ENCODE data around the gene ACTMAP. TPM values are rescaled to one million over a fixed set of nuclear protein-coding genes. Genes with fewer than 3 reads are reported as not detected.
A peak's percentile ranks its signal among the peaks of the same experiment; 100 is the strongest.

The ACTMAP gene
- total RNA-seq, 2 donors from 2014 or later: 3.7 to 5.3 TPM

DNA sequence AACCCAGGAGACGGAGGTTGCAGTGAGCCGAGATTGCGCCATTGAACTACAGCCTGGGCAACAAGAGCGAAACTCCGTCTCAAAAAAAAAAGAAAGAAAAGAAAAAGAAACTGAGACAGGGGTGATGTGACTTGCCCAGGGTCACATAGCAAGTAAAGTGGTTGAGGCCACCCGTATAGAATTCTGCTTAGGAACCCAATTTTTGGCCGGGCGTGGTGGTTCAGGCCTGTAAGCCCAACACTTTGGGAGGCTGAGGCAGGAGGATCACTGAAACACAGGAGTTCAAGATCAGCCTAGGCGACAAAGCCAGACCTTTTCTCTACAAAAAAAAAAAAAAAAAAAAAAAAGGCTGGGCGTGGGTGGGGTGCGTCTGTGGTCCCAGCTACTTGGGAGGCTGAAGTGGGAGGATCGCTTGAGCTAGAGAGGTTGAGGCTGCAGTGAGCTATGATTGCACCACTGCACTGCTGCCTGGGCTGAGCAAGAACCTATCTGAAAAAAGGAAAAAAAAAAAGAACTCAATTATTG lies 2.0 kb upstream of the ACTMAP start:
- Histone ChIP-seq H3K27ac (no peak overlapping the region), H3K4me3 (peak overlapping the region; percentile 63 to 74), H3K27me3 (no peaks in the 10 kb centered on the region), H3K4me1 (peaks cover 0 to 49% of the 10 kb centered on the region in 2 donors), H3K36me3 (peaks cover 10% of the 10 kb centered on the region), H3K9me3 (no peaks in the 10 kb centered on the region)
- TF ChIP-seq, protein P1, sequence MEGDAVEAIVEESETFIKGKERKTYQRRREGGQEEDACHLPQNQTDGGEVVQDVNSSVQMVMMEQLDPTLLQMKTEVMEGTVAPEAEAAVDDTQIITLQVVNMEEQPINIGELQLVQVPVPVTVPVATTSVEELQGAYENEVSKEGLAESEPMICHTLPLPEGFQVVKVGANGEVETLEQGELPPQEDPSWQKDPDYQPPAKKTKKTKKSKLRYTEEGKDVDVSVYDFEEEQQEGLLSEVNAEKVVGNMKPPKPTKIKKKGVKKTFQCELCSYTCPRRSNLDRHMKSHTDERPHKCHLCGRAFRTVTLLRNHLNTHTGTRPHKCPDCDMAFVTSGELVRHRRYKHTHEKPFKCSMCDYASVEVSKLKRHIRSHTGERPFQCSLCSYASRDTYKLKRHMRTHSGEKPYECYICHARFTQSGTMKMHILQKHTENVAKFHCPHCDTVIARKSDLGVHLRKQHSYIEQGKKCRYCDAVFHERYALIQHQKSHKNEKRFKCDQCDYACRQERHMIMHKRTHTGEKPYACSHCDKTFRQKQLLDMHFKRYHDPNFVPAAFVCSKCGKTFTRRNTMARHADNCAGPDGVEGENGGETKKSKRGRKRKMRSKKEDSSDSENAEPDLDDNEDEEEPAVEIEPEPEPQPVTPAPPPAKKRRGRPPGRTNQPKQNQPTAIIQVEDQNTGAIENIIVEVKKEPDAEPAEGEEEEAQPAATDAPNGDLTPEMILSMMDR (IDR thresholded peaks at IDR 0.05): no peak
- no peak for DNase-seq (ENCODE audit: low spot score)

DNA sequence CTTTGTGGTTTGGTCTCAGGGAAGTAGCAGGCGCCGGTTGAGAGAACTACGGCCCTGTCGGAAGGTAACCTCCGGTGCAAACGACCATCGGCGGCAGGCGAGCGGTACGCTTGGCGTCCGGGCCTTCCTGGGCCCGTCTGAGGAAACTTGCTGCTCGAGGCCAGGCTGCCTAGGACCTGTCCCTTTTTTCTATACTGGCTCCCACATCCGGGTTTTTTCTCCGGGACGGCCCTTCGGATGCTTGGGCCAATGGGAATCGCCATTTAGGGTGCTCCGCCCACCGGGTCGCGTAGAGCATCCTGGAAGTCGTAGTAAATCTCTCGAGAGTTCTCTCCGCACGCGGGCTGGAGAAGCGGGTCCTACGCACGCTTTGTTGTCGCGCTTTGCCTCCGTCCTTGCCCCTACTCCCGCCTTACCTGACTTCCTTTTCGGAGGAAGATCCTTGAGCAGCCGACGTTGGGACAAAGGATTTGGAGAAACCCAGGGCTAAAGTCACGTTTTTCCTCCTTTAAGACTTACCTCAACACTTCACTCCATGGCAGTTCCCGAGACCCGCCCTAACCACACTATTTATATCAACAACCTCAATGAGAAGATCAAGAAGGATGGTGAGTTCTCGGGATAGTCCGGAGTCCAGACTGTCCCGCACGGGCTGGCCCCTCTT lies 729 bp upstream of the ACTMAP start, which contains the start of gene SNRPA:
Gene SNRPA (plus strand): TSS at position 330 of the 664 bp plus-strand sequence. CDS start 206 bp downstream, at position 536.
- no peaks in the 10 kb centered on the region for H3K27me3 ChIP-seq
- H3K27ac ChIP-seq: peak within 1 kb of the TSS; percentile 95 to 96
- TF ChIP-seq, protein P1 (IDR thresholded peaks at IDR 0.05): no peak
- H3K4me3 ChIP-seq: peak within 1 kb of the TSS; percentile 63 to 74
- H3K4me1 ChIP-seq: peaks cover 0 to 52% of the 10 kb centered on the region in 2 donors
- peaks cover 7% of the 10 kb centered on the region for H3K36me3 ChIP-seq
- DNase-seq (ENCODE audit: low spot score): peak; percentile 99
- no peaks in the 10 kb centered on the region for H3K9me3 ChIP-seq

DNA sequence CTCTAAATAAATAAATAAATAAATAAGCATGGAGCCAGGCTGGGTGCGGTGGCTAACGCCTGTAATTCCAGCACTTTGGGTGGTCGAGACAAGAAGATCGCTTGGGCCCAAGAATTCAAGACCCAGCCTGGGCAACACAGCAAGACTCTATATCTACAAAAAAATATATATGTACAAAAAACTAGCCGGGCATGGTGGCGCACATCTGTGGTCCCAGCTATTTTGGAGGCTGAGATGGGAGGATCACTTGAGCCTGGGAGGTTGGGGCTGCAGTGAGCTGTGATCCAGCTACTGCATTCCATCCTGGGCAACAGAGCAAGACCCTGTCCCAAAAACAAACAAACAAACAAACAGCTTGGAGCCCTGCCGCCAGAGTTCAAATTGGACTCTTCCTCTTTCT lies 2.7 kb downstream of the ACTMAP start:
- Histone ChIP-seq H3K27ac (no peak overlapping the region), H3K36me3 (no peaks in the 10 kb centered on the region), H3K27me3 (no peaks in the 10 kb centered on the region), H3K4me1 (peaks cover 0 to 31% of the 10 kb centered on the region in 2 donors), H3K9me3 (no peaks in the 10 kb centered on the region), H3K4me3 (no peak overlapping the region)
- DNase-seq (ENCODE audit: low spot score): no peak
- TF ChIP-seq, protein P1 (IDR thresholded peaks at IDR 0.05): no peak

DNA sequence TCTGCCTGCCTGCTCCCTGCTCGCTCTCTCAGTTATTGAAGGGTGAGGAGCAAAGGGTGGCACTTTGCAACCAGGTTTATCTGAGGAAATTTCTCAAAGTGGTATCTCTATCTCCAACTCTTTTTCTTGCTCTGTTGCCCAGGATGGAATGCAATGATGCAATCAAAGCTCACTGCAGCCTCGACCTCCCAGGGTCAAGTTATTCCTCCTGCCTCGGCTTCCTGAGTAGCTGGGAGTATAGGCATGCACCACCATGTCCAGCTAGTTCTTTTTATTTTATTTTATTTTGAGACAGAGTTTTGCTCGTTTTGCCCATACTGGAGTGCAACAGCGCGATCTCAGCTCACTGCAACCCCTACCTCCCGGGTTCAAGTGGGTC lies 4.9 kb downstream of the ACTMAP start:
- TF ChIP-seq, protein P1 (IDR thresholded peaks at IDR 0.05): no peak
- no peak overlapping the region for H3K4me3 ChIP-seq

DNA sequence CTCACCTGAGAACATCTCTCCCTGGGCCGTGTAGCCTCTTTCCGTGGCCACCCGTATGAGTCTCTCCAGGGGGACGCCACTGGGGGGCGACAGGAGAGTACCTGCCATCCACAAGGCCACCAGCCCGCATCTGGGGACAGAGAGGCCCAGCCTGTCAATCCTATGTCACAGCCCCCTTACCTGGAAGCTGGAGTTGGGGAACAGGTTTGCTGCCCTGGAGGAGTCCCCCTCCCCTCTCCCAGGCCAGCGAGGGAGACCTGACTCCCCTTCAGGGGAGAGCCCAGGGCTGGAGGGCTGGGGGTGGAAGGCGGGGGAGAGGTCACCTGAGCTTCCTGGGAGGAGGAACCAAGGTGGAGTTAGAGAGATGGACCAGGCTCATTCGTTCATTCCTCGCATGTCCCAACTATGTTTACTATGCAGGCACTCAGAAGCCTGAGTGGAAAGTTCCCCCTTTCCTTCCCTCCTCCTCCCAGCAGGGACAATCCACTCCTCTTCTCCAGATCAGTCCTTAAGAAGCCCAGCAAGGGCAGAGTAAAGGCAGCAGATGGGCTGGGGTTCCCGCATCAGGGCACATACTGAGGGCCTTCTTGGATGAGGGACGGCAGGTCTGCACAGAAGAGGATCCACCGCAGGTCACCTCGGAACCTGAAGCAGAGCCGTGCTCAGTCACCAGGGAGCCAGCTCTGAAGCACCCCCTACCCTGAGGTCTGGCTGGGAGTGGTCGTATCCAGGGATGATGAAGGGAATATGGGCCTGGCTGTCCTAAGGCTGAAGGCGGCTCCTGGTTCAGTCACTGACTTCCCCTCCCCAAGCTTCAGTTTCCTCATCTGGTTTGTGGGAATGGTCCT lies 5.5 kb downstream of the ACTMAP start:
- H3K27ac ChIP-seq: no peak overlapping the region
- H3K4me1 ChIP-seq: peaks cover 0 to 34% of the 10 kb centered on the region in 2 donors
- peaks cover 9% of the 10 kb centered on the region for H3K36me3 ChIP-seq
- DNase-seq (ENCODE audit: low spot score): no peak
- H3K9me3 ChIP-seq: no peaks in the 10 kb centered on the region
- no peak overlapping the region for H3K4me3 ChIP-seq
- TF ChIP-seq, protein P1 (IDR thresholded peaks at IDR 0.05): no peak
- H3K27me3 ChIP-seq: no peaks in the 10 kb centered on the region

More for the DNA sequence above, 4.9 kb downstream of the ACTMAP start:
- H3K4me1 ChIP-seq: peaks cover 0 to 31% of the 10 kb centered on the region in 2 donors
- DNase-seq (ENCODE audit: low spot score): no peak
- no peaks in the 10 kb centered on the region for H3K9me3 ChIP-seq
- no peak overlapping the region for H3K27ac ChIP-seq
- H3K27me3 ChIP-seq: no peaks in the 10 kb centered on the region
- H3K36me3 ChIP-seq: peaks cover 3% of the 10 kb centered on the region

Data from right atrium auricular region (tissue), 2 donors.